ENCODE measurements around the gene TSC1. TPM values are rescaled to one million over a fixed set of nuclear protein-coding genes. Genes with fewer than 3 reads are reported as not detected.

Gene TSC1
- total and polyA plus RNA-seq, 3 donors from 2014 or later: 78.4 to 108 (median 100) TPM

GRCh38 chr9:132908635-132909034 is 35.8 kb downstream of the TSC1 start:
- TF ChIP-seq CTCF (IDR thresholded peaks at IDR 0.05) (no peak), POLR2A (IDR thresholded peaks at IDR 0.05) (no peak)
- Histone ChIP-seq H3K36me3 (ENCODE audit: low read depth, missing control alignments) (no peaks in the 10 kb centered on the region), H3K4me1 (no peaks in the 10 kb centered on the region), H3K27me3 (no peaks in the 10 kb centered on the region), H3K27ac (no peak overlapping the region), H3K9me3 (no peaks in the 10 kb centered on the region), H3K4me3 (no peak overlapping the region)
- no peak for DNase-seq
- WGBS, 2 donors: 88 to 95% methylated on average over 7 of the region's 7 CpGs
- intact Hi-C loops (cut with DNase I; ENCODE audit: low total_unique reads): no loop called here

GRCh38 chr9:132905726-132906125 is 38.7 kb downstream of the TSC1 start:
- WGBS, 2 donors: 83 to 87% methylated on average over 8 to 12 of the region's 12 CpGs
- Histone ChIP-seq H3K36me3 (ENCODE audit: low read depth, missing control alignments) (no peaks in the 10 kb centered on the region), H3K4me3 (no peak overlapping the region), H3K27me3 (no peaks in the 10 kb centered on the region), H3K27ac (peak overlapping the region in 1 of 2 donors; percentile 12), H3K9me3 (no peaks in the 10 kb centered on the region), H3K4me1 (peaks cover 13% of the 10 kb centered on the region)
- DNase-seq: no peak
- intact Hi-C loops (cut with DNase I; ENCODE audit: low total_unique reads): no loop called here
- TF ChIP-seq POLR2A (IDR thresholded peaks at IDR 0.05): no peak
- TF ChIP-seq CTCF (IDR thresholded peaks at IDR 0.05): no peak

- Histone ChIP-seq H3K4me1 (peaks cover 13% of the 10 kb centered on the region), H3K36me3 (ENCODE audit: low read depth, missing control alignments) (no peaks in the 10 kb centered on the region), H3K4me3 (no peak overlapping the region), H3K9me3 (no peaks in the 10 kb centered on the region), H3K27me3 (no peaks in the 10 kb centered on the region), H3K27ac (peak overlapping the region in 1 of 2 donors; percentile 42)
- TF ChIP-seq CTCF (IDR thresholded peaks at IDR 0.05) (no peak), POLR2A (IDR thresholded peaks at IDR 0.05) (no peak)
- WGBS, 2 donors: 61 to 64% methylated on average over 13 of the region's 13 CpGs
- intact Hi-C loops (cut with DNase I; ENCODE audit: low total_unique reads): no loop called here
- DNase-seq: peak; percentile 71
Observed at GRCh38 chr9:132903574-132904492, 40.6 kb downstream of the TSC1 start.

- peak; percentile 93 to 97 (median 94) for TF ChIP-seq CTCF (IDR thresholded peaks at IDR 0.05)
- TF ChIP-seq POLR2A (IDR thresholded peaks at IDR 0.05): no peak
- peak; percentile 83 for DNase-seq
- H3K4me3 ChIP-seq: no peak overlapping the region
- H3K27me3 ChIP-seq: no peaks in the 10 kb centered on the region
- 34 to 37% methylated on average over 11 of the region's 11 CpGs for WGBS, 2 donors
- H3K27ac ChIP-seq: no peak overlapping the region
- intact Hi-C loops (cut with DNase I; ENCODE audit: low total_unique reads): no loop called here
- peaks cover 17% of the 10 kb centered on the region for H3K4me1 ChIP-seq
- H3K36me3 ChIP-seq (ENCODE audit: low read depth, missing control alignments): no peaks in the 10 kb centered on the region
- no peaks in the 10 kb centered on the region for H3K9me3 ChIP-seq
Observed at GRCh38 chr9:132901858-132902831, 42.3 kb downstream of the TSC1 start.

Measured in testis (tissue), 3 donors.